Hepatocyte (in vitro differentiated cells): ENCODE results near the gene C8A.

Source experiments
- EZH2 ChIP-seq: fragments of 200-600 bp; sonication (generic); IDR thresholded peaks from 2 replicates; pipeline ENCODE4 v1.6.1; 2016; ENCODE audit warnings: antibody characterized with exemption, mild to moderate bottlenecking, borderline replicate concordance
- EZH2phosphoT487 ChIP-seq: fragments of 200-600 bp; sonication (generic); IDR thresholded peaks from one replicate; pipeline ENCODE4 v1.6.1; 2018; ENCODE audit warnings: antibody characterized with exemption, mild to moderate bottlenecking, low read depth, moderate library complexity; ENCODE audit not compliant: unreplicated experiment, severe bottlenecking
- TF ChIP-seq, protein P1 (sequence below): fragments of 200-600 bp; sonication (generic); IDR thresholded peaks from 2 replicates; pipeline ENCODE4 v1.5.1; 2016; ENCODE audit warnings: antibody characterized with exemption, mild to moderate bottlenecking; ENCODE audit not compliant: poor library complexity

- TF ChIP-seq EZH2phosphoT487 (no peak), EZH2 (no peak)
- TF ChIP-seq, protein P1, sequence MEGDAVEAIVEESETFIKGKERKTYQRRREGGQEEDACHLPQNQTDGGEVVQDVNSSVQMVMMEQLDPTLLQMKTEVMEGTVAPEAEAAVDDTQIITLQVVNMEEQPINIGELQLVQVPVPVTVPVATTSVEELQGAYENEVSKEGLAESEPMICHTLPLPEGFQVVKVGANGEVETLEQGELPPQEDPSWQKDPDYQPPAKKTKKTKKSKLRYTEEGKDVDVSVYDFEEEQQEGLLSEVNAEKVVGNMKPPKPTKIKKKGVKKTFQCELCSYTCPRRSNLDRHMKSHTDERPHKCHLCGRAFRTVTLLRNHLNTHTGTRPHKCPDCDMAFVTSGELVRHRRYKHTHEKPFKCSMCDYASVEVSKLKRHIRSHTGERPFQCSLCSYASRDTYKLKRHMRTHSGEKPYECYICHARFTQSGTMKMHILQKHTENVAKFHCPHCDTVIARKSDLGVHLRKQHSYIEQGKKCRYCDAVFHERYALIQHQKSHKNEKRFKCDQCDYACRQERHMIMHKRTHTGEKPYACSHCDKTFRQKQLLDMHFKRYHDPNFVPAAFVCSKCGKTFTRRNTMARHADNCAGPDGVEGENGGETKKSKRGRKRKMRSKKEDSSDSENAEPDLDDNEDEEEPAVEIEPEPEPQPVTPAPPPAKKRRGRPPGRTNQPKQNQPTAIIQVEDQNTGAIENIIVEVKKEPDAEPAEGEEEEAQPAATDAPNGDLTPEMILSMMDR = no peak
Measured at GRCh38 chr1:56924116-56924515, 69.5 kb downstream of the C8A start.
